ENCODE measurements around the gene MESD. TPM values are rescaled to one million over a fixed set of nuclear protein-coding genes. Genes with fewer than 3 reads are reported as not detected.

MESD gene
- total RNA-seq (ENCODE audit: low replicate concordance) = 18.9 and 25.8 TPM in 2 replicates

DNA sequence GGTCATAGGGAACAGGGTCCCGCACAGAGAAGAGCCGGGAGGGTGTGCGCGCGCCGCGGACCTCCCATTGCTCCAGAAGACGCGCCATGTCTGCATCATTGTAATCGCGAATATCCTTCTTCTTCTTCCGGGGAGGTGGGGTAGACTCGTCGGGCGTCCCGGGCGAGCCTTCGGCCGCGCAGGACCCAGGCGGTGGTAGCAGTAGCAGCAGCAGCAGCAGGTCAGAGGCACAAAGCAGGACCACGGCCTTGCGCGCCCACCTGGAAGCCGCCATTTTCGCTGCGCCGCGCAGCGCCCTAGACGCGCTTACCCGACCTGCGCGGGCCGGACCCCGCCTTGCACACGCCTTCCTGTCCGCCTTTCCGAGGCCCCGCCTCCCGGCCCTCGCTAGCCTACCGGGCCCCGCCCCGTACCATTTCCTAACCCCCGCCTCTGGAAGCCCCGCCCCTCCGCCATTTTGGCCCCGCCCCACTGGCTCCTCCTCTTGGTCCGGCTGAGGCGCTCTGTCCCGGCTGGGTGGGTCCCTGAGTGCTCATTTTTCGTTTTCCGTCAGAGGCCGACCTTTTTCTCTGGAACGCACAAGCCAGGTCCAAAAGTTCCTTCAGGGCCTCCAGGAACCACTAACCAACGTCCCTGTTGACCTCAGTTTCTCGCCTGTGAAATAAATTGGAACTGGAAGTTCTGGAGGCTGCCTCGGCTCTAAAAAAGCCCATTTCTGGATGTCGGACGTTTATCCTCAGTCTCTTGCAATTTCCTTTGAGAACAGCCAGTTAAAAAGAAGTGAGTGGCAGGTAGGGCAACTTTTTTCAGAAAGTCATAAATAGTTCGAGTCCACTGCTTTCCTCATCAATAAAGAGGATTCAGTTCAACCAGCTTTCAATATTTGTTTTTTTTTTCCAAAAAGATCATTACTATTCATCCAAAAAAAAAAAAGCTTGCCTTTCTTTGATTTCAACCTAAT is at the start of gene MESD:
MESD (minus strand) TSS at position 302 of the 961 bp plus-strand sequence; CDS start at position 274, 28 bp downstream.
- TF ChIP-seq, protein P1, sequence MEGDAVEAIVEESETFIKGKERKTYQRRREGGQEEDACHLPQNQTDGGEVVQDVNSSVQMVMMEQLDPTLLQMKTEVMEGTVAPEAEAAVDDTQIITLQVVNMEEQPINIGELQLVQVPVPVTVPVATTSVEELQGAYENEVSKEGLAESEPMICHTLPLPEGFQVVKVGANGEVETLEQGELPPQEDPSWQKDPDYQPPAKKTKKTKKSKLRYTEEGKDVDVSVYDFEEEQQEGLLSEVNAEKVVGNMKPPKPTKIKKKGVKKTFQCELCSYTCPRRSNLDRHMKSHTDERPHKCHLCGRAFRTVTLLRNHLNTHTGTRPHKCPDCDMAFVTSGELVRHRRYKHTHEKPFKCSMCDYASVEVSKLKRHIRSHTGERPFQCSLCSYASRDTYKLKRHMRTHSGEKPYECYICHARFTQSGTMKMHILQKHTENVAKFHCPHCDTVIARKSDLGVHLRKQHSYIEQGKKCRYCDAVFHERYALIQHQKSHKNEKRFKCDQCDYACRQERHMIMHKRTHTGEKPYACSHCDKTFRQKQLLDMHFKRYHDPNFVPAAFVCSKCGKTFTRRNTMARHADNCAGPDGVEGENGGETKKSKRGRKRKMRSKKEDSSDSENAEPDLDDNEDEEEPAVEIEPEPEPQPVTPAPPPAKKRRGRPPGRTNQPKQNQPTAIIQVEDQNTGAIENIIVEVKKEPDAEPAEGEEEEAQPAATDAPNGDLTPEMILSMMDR (IDR thresholded peaks at IDR 0.05; ENCODE audit: insufficient read depth, low read length) = no peak
- H3K4me3 ChIP-seq (ENCODE audit: low read depth, low read length) = peak within 1 kb of the TSS; percentile 97
- peak; percentile 95 for DNase-seq (ENCODE audit: low read depth)

DNA sequence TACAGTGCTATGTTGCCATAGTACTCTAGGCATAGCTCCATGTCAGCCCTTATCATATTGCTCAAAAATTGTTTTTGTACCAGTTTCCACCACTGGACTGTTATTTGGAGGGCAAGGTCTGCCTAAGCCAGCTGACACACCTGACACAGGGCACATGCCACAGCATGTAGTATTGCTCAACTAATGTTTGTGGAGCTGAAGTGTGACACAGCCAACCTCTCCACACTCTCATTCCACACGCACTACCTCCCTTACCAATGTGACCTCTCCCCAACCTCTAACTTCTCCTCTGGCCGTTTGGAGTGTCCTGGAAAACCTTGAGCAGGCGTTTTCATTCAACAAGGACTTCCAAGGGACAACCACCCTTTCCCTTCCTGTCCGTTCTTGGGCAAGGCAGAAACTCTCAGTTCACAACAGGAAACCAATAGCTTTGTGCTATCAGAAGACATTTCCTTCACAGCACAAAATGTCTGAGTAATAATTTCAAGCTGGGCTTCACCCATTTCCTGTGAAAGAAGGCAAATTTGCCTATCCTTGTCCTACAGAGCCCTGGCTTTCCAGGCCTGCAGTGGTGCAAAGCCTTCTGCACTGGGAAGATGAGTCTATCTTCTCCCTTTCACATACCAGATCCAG is 49.5 kb upstream of the MESD start:
- TF ChIP-seq, protein P1 (IDR thresholded peaks at IDR 0.05; ENCODE audit: insufficient read depth, low read length) = no peak
- no peak for DNase-seq (ENCODE audit: low read depth)
- H3K4me3 ChIP-seq (ENCODE audit: low read depth, low read length) = no peak overlapping the region

DNA sequence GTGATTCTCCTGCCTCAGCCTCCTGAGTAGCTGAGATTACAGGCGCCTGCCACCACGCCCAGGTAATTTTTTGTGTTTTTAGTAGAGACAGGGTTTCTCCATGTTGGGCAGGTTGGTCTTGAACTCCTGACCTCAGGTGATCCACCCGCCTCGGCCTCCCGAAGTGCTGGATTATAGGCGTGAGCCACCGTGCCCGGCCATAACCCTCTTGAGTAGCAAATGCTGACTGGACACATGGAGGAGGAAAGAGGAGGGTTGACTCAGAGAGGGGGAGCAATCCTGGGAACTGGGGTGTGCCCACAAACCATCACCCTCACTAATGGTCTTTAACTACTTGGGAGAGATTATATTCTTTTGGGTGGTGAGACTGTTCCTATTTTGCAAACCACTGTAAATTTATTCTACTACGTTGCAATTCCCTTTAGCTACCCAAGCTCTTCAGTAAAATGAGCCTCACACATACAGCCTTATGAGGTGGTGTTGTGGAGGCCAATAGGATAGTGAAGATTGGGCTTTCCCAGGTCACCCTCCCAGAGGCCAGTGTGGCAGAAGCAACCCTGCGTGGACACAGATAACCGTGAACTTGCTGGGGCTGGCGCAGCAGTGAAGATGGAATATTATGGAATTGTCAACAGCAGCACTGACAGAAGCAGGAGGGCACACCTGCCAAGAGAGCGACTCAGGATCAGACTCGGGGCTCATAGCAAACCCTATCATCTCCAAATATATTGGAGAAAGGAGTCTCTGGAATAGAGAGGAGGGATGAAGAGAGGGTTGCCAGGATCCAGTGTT is 48.5 kb upstream of the MESD start:
- TF ChIP-seq, protein P1 (IDR thresholded peaks at IDR 0.05; ENCODE audit: insufficient read depth, low read length) = no peak

DNA sequence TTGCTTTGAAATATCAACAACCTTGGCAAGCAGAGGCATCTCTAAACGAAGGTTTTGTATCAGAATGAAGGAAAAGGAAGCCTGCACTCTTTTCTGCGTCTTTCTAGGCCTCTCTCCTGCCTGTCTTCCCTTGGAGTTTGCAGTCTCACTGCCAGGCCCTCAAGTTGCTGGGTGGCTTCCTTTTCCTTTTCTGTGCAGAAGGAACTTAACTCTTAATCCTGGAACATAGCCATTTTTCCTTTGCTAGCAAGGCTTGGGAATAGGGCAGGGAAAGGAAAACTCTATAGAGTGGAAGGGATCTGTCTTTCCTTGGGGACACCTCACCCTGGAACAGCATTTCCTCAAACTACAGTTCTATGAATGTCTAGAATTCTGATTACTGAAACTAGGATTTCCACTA is 43.9 kb upstream of the MESD start:
- DNase-seq (ENCODE audit: low read depth) = no peak
- TF ChIP-seq, protein P1 (IDR thresholded peaks at IDR 0.05; ENCODE audit: insufficient read depth, low read length) = no peak

More for the DNA sequence above, 48.5 kb upstream of the MESD start:
- H3K4me3 ChIP-seq (ENCODE audit: low read depth, low read length) = no peak overlapping the region
- no peak for DNase-seq (ENCODE audit: low read depth)

DNA sequence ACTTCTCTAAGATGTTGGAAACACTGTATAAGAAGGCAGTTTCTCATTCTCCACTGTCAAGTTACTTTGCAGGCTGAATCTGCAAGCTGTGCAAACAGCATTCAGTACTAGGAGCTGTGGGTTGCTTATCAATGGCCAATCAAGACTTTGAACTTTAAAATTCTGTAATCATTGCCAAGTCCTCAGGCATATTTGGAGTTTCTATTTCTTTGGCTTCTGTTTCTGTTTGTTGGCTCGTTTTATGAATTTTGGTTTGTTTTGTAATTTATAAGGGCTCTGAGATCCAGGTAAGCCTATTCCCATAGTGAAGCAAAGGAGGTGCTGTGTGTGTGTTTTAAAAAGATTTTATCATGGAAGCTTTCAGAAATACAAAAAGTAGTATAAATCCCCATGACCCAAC is 43.2 kb upstream of the MESD start:
- H3K4me3 ChIP-seq (ENCODE audit: low read depth, low read length) = no peak overlapping the region
- TF ChIP-seq, protein P1 (IDR thresholded peaks at IDR 0.05; ENCODE audit: insufficient read depth, low read length) = no peak
- no peak for DNase-seq (ENCODE audit: low read depth)

More for the DNA sequence above, 43.9 kb upstream of the MESD start:
- H3K4me3 ChIP-seq (ENCODE audit: low read depth, low read length) = no peak overlapping the region

DNA sequence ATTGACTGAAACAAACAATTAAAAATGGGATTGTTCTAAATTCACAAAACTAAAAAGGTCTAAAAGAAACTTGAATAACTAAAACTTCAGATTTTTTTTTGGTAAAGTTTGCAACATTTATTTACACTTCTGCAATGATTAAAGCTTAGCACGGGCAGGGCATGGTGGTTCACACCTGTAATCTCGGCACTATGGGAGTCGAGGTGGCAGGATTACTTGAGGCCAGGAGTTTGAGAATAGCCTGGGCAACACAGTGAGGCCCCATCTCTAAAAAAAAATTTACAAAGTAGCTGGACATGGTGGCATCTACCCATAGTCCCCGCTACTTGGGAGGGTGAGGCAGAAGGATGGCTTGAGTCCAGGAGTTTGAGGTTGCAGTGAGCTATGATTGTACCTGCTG is 42.7 kb upstream of the MESD start:
- DNase-seq (ENCODE audit: low read depth) = no peak
- TF ChIP-seq, protein P1 (IDR thresholded peaks at IDR 0.05; ENCODE audit: insufficient read depth, low read length) = no peak
- no peak overlapping the region for H3K4me3 ChIP-seq (ENCODE audit: low read depth, low read length)

Measured in fibroblast of the aortic adventitia (primary cell).